DMS 273 (cell line): ENCODE data around the gene MAJIN.
A peak's percentile ranks its signal among the peaks of the same experiment; 100 is the strongest.
"Not testable (repeated sequence)": the region's sequence is repeated elsewhere in the genome, so short reads cannot be mapped to it uniquely, and the experiment has no call there.

ENCODE experiments used
- DNase-seq: peaks from one replicate; lab custom pipeline; 2025; ENCODE audit not compliant: unreplicated experiment; lab: John Stamatoyannopoulos, UW

MAJIN gene

DNA sequence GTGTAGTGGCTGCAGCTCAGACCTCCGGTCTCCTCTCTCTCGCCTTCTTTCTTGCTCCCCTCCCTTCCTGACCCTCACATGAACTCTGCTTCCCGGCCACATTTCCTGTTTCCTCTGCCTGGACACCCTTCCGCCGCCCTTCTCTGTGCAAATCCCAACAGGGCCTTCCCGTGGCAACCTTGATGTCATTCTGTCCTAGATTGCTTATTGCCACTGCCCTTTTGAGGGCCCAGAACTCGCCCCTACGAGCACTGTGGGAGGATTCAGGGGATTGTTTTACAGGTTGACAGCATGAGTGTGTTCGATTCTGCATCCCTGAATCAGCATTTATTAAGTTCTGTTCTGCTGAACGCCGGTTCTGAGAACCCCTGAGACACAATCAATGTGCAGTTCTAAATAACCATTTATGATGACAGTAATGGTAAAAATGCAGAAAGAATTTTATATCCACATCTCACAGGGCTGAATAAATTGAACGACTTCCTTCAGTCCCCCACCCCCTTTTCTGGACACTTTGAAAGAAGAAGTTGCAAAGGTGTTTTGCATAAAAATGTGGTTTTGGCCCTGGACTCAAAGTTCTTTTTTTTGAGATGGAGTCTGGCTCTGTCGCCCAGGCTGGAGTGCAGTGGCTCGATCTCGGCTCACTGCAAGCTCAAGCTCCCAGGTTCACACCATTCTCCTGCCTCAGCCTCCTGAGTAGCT lies 18.5 kb upstream of the MAJIN start:
- DNase-seq: no peak

DNA sequence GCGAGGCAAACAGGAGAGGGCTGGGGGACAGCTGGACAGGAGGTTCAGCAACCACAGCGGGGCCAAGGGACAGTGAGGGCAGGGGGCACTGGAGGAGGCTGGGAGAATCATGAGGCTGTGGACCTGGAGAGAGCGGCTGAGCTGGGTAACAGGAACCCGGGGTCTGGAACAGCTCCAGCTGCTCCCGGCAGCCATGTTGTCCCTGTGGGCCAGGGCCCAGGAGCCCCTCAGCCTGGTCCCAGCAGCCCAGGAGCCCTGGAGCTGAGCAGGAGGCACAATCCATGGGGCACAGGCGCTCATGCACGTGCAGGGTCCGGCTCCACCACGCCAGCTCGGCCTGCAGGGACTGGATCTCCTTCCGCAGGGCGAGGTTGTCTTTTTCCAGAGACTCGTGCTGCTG lies 17.5 kb upstream of the MAJIN start:
- no peak for DNase-seq

DNA sequence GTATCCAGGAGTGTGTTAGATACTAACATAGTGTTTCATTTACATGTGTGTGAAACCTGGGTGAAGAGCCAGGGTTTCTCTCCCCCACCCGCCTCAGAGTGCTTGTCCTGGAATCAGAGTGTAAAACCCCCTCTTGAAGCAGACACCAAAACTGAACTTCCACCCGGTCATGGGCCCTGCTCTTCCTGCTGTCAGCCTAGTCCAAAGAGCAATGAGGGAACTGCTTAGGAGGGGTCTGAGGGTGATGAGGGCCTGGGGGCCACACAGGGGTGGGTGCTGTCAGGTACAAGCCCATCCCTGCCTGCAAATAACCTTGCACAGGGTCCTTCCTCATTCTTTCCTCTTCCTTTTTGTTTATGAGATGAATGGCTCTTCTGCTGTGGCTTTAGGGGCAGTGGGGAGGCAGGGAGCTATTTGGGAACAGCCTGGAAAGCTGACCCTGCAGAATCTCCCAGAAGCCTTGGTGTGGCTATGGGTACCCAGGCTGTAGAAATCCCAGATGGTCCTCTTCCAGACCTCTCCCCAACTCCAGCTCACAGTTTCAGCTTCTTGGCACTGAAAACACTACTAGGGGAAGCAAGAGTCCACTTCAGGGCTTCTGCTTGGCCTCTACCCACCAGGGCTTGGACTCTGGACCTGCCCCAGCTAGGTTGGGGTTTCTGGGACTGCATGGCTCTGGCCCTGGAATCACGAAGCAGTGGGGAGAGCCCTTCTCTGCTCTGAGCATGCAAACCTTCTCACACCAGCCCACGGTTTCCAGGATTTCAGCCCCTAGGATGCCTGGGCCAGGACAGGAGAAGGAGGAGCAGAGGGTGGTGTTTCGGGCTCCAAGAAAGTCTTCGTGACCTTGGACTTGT lies 16.3 kb upstream of the MAJIN start:
- no peak for DNase-seq

DNA sequence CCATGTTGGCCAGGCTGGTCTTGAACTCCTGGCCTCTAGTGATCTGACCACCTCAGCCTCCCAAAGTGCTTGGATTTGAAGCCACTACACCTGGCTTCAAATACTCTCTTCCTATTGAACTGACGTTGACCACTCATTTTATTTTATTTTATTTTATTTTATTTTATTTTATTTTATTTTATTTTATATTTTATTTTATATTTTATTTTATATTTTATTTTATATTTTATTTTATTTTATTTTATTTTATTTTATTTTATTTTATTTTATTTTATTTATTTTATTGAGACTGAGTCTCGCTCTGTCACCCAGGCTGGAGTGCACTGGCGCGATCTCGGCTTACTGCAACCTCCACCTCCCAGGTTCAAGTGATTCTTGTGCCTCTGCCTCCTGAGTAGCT lies 11.4 kb upstream of the MAJIN start:
- not testable (repeated sequence) for DNase-seq

DNA sequence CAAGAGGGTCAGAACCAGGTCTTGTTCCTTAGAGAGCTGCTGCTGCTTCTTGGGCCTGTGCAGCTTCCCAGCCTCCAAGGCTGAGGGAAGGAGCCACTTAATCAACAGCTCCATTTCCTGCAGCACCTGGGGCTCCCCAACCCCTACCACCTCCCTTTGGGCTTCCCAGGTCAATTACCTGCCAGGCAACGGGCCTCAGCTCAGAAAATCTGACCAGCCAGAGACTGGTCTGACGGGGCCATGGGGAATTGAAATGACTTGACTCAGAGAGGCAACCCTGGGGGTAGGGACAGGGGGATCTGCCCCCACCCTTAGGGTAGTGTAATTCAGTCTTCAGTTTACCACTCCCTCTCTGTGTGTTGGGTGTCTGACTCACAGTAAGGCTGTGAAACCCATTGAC lies 4.7 kb upstream of the MAJIN start:
- DNase-seq: no peak

DNA sequence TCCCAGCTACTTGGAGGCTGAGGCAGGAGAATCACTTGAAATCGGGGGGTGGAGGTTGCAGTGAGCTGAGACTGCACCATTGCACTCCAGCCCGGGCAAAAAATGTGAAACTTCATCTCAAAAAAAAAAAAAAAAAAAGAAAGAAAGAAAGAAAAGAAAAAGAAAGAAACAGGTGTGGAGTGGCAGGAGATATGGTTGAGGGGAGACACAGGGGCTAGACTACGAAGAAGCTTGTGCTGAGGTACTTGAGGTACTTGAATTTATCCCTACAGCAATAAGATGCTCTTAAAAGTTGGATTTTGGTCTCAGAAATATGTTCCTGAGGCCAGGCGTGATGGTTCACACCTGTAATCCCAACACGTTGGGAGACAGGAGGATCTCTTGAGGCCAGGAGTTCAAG lies 2.2 kb upstream of the MAJIN start:
- no peak for DNase-seq

DNA sequence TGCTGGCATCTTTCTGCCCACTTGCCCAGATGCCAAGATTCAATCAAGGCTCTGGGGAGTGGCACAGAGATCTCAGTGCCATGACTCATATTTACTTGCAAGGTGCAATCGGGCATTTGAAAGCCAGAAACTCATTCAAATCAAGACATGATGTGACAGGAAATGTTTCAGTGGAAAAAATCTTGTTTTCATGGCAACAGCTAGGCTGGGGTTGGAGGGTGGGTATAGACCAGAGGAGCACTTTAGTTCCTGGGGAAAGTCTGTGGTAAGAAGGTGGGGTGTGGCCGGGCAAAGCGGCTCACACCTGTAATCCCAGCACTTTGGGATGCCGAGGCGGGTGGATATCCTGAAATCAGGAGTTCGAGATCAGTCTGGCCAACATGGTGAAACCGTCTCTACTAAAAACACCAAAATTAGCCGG lies 1.2 kb downstream of the MAJIN start:
- DNase-seq: no peak

DNA sequence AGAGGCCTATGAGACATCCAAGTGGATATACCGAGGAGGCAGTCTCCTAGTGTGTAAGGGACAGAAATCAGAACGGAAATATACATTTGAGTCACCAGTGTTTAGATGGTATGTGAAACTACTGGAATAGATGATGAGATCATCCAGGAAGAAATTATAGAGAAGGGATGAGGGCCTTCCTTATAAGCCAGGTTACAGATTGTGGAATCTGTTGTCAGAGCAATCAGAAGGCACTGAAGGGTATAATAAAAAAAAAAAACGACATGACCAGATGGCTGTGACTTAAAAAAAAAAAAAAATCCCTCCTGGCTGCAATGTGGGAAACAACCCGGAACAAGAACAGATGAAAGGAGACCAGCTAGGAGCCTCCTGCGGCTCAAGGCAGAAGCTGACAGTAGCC lies 2.7 kb downstream of the MAJIN start:
- DNase-seq: peak; percentile 69

DNA sequence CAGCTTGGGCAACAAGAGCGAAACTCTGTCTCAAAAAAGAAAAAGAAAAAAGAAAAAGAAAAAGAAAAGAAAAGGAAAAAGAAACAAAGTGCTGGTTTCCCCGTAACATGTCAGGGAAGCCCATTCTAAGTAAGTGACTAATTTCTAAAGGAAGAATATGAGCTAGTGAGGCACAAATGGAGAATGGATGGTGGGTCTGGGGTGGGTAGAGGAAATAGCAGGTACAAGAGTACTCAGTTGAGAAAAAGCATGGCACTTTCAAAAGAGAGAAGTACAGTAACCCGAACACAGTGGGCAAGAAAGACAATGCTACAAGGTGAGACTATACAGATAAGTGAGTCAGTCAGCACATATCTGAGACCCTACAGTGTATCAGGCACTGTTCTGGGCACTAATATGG lies 4.5 kb downstream of the MAJIN start:
- DNase-seq: no peak

DNA sequence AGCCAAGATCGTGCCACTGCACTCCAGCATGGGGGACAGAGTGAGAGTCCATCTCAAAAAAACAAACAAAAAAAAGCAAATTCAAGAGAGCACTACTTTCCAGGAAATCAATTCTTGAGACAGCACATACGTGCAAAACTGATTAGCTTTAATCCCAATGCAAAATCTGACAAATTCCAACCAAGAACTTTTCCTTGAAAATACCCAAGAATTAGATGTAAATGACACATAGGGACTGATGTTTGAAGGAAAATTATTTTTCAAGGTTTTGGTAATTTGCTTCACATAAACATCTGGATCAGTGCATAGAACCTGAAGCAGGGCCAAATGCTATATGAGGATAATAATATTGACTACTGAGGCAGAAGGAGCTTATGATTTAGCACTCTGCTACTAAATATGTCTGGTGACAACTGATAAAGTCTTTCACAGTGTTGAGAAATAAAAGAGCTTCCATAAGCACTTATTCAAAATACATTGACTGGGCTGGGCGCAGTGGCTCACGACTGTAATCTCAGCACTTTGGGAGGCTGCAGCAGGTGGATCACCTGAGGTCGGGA lies 8.8 kb downstream of the MAJIN start:
- DNase-seq: no peak

DNA sequence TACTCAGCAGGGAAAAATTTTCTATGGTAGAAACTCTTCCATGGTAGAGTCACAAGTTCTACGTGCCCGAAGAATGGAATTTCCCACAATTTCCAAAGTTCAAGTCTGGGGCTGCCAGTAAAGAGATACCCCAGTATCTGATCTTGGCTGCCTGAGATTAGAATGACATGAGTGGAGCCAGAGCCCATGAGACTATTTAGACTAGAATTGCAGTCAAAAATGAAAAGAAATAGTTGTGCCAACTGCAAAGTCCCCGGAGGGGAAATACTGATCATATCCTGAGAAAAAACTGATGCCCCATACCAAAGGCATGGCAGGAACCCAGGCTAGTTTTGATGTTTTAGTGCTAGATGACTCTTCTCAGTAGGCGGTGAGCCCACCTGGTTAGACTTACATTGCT lies 11.2 kb downstream of the MAJIN start:
- no peak for DNase-seq

DNA sequence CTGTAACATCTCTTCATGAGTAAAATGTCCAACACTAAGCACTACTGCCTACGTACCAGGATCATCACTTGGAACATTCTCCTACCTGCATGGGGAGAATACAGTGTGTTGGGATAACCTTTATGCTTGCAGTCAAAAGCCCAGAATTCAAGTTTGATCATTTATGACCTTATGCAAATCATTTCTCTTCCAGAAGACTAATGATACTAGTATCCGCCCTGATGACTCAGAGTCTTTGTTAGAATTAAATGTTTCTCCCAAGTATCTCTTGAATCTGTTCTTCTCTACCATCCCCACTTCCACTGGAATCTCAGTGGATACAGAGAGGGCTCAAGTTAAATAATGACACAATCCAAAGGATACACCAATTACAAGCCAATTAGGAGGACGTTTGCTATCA lies 12.4 kb downstream of the MAJIN start:
- DNase-seq: no peak

DNA sequence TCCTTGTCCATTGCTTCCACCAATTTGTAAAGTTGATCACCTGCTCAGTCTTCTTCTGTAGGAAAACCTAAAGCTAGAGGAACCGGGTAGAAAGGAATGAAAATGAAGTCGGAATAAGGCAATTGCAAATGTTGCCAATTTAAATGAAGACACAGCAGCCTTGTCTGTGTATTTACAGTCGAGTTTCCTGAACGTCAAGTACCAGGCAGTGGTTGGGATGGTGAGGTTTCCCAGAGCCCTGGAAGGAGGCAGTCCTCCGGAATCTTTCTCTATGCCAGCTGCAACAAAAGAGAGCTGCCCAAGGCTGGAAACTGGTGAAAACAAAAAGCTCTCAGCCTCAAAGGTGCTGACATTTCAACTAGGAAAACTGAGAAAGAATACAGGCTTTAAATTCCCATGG lies 17.7 kb downstream of the MAJIN start:
- no peak for DNase-seq

DNA sequence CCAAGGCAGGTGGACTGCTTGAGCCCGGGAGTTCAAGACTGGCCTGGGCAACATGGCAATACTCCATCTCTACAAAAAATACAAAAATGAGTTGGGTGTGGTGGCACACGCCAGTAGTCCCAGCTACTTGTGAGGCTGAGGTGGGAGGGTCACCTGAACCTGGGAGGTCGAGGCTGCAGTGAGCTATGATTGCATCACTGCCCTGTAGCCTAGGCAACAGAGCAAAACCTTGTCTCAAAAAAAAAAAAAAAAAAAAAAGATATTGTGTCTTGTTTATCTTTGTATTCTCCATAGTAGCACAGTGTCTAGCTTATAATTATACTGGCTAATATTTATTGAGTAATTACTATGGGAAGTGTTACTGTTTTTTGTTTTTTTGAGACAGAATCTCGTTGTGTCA lies 20.4 kb downstream of the MAJIN start:
- no peak for DNase-seq

DNA sequence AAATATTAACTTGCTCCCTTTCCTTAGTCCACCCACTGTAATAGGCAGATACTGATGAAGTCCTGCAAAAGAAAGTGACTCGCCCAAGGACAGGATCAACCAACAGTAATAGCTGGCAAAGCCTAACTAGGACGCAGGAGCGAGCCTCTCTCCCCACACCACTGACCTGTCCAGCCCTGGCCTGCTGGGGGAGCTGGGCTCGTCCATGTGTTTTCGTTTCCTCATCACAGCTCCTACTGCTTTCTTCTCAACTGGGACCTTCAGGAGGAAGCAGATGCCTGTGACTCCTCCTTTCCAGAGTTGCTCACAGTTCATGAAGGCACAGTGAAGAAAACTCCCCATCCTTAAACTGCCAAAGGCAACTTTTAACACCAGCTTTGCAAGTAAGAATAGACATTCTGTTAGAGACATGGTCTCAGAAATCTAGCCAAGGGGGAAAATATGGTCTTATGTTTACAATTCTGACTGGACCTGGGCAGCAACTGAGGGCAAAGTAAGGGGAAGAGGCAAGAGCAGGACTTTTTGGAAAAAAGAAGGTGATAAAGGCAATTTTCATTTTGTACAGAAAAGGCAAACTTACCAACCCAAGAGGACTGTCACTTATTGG lies 24.6 kb downstream of the MAJIN start:
- DNase-seq: no peak

DNA sequence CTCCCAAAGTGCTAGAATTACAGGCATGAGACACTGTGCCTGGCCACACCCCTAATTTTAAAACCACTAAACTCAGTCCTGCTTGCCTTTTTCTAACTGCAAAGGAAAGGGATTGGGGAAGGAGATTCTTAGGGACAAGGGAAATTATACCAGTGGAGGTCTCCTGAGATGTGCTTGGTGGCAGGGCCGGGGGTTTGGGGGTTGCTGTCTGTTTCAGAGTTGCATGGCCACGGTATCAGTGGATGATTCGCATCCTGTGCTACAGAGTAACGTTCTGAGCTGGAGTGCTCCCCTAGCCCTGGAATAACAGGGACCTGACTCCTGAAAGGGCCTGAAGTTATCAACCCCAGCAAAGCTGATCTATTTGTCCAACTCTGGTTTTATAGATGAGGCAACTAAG lies 35.4 kb downstream of the MAJIN start:
- DNase-seq: no peak

DNA sequence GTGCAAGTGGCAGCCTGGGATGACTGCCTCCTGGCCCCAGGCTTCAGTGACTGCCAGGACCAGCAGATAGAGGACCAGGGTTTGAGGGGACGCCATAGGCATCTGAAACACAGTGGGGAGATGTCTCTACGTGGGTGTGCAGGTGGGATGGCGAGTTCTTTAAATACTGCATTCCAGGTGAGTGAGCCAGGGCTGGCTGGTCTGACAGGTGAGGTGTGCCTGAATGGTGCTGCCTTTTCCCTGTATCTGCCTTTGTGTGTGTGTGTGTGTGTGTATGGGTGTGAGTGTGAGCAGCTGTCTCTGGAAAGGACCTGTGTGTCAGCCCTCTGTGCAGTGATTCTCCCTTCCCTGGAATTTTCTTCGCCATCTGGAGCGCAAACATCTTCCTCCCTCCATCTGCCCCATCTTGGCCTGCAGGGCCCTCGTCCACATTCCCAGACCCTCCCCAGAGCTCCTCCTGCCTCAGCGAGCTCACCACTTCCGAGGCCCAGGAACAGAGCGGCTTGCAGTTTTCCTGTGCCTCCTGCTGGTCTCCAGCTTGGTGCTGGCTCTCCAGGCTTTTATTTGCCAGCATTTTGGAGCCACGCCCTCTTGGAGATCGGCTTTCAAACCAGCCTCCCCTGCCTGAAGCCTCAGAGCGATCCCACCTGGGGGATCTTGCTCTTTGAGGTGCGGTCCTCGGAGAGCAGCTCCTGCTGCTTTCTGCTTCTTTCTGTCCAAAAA lies 36.4 kb downstream of the MAJIN start, which contains the start of gene GPHA2:
TSS of gene GPHA2 (minus strand) at position 535 of the 723 bp plus-strand sequence. CDS start at position 102, 433 bp downstream.
- DNase-seq: peak; percentile 83

DNA sequence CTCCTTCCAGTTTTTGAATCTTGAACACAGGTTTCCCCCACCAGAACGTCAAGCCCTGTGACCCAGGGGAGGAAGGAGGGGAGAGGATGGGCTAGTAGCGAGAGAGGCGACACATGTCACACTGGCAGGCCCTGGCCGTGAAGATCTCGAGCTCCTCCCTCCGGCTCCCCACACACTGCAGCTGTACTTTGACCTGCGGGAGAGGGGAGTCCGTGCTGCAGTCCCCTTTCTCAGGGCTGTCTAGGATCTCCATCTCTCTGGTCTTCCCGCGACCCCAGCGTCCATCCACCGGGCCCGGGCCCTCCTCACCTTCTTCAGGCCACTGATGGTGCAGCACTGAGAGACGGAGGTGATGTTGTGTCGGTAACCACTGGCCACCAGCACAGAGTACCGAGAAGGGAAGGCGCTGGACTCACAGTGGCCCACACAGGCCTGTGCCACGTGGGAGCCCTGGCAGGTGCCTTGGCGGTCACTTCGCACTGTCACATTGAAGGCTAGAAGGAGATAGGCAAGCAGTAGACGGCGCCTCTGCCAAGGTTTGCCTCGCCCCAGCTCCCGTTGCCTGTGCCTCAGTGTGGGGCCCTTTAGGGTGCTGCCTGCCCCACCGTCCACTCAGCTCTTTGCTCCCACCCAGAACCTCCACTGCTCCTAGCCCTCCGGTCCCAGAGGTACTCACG lies 37.1 kb downstream of the MAJIN start:
- no peak for DNase-seq

DNA sequence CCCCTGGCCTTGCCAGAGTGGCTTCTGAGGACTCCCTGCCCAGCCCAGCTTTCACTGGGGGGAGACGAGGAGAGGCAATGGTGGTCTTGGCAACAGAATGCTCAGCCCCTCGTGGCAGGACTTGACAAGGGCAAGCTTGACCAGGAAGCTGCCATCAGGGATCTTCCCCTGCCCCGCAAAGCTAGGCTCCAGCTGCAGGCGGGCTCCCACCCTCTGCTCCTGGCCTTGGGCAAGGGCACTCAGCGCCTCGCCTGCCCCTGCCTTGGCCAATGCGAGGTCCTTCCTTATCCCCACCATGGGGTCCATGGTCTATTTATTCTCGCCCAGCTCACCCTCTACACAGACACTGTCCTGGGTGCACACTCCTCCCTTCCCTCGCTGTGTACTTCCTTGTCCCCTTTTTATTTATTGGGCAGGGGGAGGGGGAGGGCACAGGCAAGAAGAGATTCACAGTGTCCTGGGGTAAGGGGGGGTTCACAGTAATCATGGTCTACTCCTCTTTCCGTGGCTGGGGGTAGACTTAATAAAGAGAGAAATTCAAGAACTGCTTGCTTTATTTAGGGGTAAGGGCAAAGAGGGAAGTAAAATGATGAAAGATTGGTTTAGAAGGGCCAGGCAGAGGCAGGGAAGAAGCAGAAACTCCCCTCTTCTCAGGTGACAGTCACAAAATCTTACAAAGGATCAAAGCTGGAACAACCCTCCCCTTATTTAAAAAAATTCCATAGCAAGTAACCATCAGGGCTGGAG lies 37.8 kb downstream of the MAJIN start:
- DNase-seq: no peak
